Stimulated activated CD8-positive, alpha-beta memory T cell treated with anti-CD3 and anti-CD28 coated beads, Interleukin-12 subunit alpha, Interleukin-12 subunit beta, amount 100 ng/mL, for 4 hours (primary cell): ENCODE results near the gene IQCN.

Experiments used
- DNase-seq: peaks from one replicate; pipeline ENCODE4 v3.0.0-alpha.2; 2020; ENCODE audit warnings: low read depth

The IQCN gene

DNA sequence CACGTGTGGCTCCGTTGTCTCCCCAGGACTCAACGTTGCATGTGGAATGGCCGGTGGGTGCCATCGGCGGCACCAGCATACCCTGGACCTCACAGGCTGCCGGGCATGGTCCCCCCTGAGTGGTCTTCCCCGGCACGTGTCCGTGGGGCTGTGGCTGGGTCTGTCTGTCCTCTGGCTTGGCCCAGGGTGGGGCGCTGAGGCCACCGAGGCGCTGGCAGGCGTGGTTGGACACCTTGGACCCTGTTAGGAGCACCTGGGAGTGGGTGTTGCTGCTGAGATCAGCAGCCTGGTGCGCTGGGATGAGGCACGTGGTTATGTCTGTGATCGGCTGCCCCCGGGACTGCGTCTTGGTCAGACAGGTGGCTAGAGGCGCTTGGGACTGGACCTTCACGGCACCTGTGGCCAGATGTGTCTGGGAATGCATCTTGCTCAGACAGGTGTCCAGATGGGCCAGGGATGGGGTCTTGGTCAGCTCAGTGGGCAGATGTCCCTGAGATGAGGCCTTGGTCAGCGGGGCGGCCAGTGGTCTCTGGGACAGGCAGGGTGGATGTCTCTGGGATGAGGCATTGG, 9.2 kb downstream of the IQCN start:
- no peak for DNase-seq

DNA sequence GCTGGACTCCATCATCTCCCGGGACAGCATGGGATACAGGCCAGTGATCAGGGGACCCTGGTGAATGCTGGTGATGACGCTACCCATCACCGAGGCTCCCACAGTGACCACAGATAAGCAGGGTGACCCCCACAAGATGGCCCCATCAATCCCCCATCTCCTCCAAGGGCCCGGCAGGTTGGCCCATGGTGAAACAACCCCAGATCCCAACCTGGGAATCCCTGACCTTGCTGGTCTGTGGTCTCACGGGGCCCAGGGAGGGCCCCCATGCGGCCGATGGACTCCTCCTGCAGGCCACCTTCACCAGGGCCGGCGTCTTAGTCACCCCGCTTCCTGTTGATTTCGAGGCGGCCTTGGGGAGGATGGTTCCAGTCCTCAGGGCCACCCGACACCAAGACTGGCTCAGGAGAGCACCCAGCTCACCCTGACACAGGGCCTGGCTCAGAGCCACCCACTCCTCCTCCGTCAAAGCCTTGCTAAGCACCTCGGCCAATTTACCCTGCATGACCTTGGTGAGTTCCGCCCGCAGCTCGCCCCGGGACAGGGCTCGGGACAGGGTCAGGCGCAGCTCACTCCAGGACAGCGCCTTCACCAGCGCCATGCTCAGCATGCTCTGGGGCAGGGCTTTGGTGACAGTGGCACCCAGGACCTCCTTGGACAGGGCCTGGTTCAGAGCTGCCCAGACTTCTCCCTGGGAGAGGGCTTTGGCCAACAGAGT, 10.0 kb downstream of the IQCN start:
- no peak for DNase-seq

DNA sequence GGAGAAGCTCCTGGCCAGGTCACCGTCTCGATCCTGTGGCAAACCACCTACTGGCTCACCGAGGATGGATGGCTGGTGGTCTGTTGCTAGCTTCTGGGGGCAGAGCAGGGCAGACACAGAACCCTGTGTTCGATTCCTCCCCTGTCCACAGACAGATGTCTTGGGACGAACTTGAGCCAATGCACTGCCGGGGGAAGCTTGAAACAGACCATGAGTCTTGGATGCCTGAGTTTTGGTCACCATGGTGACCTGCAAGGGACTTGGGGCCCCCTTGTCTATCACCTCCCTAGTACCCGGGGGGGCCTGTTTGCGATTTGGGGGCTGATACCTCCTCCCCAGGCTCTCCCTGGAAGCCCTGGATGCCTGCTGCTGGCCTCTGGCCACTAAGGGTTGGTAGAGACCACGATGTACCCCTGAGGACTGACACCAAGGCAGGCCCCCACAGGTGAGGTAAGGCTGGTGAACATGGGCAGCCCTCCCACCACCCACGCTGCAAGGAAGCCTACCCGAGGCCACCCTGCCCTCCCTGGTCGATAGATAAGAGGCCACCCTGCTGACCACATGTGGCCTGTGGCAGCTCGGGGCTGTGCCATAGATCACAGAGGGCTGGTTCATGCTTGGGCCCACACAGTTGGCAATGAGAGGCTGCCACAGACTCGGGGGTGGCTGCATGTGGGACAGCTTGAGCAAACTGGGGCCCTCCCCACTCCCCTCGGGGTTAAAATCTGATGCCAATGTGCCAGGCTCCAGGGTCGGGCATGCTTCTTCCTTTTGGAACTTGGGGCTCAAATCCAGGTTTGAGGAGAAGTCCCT, 10.7 kb downstream of the IQCN start:
- DNase-seq, result no peak

DNA sequence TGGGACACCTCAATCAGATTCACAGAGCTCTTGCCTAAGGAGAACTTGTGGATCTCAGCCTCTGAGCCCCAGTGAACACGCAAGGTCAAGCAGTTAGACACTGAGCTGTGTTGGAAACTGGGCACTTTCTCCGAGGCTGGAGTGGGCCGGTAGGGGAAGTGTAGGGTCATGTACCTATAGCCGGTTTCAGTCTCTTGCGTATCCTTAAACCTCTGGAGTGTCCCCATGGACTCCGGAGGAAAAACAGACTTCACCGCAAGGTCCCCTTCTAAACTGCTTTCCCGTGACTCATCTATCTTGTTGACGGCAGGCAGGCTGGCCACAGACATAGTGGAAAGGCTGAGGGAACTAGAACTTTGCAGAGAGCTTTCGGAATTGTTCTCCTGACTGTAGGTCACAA, 11.3 kb downstream of the IQCN start:
- DNase-seq, result no peak

DNA sequence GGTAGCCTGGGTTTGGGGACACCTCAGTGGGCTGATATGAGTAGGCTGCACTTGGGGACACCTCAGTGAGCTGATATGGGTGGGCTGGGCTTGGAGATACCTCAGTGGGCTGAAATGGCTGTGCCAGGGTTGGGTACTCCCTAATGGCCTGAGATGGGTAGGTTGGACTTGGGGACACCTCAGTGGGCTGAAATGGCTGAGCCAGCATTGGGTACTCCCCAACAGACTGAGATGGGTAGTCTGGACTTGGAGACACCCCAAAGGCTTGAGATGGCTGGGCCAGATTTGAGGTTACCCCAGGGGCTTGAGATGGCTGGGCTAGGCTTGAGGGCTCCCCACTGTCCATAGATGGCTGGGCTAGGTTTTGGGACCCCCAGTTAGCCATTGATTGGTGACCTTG, 12.1 kb downstream of the IQCN start:
- no peak for DNase-seq

DNA sequence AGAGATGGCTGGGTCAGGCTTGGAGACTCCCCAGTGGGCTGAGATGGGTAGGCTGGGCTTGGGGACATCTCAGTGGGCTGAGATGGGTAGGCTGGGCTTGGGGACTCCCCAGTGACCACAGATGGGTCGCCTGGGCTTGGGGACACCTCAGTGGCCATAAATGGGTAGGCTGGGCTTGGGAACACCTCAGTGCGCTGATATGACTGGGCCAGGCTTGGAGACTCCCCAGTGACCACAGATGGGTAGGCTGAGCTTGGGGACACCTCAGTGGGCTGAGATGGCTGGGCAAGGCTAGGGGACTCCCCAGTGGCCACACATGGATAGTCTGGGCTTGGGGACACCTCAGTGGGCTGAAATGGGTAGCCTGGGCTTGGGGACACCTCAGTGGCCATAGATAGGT, 12.8 kb downstream of the IQCN start:
- no peak for DNase-seq

DNA sequence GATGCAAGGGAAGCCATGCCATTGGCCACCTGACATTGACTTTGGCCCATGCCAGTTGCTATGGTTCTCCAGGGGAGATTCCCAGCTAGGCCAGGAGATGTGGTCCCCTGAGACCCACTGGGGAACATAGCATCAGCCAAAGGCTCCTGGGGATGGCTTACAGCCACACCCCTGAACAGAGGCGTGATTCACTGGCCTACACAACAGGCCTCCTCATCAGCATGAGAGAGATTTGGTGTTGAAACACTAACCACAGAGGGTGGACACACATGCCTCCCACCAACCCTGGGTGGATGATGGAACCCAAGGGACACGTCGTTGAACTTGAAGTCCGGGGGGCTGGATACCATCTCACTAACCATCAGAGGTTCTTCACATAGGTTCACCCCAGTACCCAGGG, 14.4 kb downstream of the IQCN start:
- DNase-seq, result no peak

DNA sequence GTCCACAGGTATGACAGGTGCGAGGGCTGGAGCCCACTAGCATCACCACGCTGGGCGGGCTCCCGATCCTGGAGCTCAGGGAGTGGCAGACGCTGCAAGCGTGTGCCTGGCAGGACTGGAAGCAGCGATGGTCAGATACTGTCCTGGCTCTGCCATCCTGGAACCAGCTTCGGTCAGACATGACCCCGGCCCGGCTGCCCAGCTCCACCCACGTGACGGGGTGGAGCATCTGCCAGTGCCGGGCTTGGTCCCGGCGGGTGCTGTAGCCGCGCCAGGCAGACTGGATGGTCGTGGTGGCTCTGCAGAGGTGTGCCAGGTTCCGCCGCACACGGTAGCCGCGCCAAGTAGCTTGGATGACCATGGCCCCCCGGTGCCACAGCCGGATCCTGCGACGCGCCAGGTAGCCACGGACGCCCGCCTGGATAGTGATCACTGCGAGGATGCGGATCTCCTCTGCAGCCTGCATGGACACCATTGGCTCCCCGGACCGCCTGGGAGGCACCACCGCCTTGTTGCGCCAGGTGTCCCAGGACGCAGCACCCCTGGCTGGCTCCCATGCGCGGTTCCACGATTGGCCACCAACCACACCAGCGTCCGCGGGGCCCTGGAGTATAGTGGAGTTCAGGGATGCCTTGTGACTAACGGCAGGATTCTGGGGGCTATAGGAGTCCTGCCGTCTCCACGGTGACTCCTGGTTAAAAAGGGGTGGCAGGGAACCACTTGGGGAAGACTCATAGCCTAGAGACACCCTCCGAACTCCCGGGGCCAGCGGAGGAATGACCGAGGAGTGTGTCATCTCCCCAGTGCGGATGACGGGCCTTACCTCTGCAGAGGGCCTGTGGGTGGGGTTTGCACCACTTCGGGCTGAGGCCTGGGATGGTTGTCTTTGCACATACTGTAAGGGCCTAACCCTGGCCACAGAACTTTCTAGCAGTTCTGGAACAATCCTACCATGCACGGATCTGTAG, 16.5 kb downstream of the IQCN start:
- DNase-seq, result no peak

DNA sequence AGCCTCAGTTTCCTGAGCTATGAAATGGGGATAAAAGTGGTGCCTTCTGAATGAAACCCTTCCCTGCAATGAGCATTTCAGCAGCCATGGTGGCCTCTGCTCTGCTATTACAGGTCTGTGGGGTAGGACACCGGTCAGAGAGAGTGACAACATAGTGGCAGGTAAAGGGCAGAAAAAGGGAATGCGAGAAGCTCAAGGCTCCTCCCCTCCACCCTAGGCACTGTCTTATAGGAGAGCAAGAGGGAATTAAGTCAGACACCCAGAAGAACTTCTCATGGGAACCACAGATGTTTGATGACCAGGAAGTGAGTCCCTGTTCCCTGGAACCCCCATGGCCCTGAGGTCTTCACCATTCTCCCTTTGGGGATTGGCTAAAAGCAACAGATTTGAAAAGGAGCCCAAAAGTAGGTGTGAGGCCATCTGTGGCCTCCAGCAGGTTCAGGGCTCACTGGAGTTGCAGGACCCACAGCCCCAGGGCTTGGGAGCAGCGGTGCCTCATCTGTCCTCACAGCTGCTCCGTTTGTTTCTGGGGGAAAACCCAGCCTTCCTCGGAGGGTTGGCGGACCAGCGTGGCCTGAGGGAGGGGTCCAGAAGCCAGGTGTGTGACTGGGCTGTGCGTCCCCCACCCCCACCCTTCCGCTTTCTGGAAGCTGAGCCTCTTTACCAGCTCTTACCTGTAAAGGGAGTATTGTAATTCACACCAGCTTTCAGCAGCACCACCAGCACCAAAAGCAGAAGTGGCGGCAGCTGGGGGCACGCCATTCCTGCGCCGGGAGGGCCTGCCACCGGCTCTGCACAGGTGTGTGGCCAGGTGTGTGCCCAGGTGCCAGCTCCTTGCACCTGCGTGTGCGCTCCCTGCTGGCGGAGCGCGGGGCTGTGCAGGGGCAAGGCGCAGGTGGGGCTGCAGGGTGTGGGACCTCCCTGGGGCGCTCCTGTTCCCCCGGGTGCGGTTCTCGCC, 19.4 kb downstream of the IQCN start:
- no peak for DNase-seq

DNA sequence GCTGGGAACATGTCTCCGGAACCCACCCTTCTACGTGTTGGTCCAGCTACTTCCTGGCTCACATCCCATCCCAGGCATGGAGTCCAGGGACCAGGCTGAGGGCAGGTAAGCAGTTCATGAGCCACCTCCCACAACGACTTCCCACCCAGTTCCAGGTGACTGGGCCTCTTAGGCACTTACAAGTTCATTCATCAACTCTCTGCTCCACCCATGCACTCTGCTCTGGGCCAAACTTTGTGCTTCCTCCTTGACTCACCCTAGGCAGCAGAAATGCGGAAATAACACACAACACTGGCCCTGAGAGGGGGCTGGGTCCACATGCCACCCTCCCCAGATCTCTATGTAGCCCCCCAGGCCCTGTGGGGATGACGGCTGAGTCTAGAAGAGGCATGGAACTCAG, 20.5 kb downstream of the IQCN start:
- no peak for DNase-seq

DNA sequence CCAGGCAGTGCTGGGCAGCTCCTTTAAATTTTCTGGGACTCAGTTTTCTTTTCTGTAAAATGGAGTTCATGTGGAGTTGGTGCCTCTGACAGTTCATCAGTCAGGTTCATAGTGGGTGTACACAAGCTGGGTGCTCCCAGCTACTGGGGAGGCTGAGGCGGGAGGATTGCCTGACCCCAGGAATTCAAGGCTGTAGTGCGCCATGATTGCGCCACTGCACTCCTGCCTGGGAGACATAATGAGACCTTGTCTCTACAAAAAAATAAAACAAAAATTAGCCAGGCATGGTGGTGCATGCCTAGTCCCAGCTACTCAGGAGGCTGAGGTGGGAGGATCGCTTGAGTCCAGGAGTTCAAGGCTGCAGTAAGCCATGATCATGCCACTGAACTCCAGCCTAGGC, 21.1 kb downstream of the IQCN start:
- DNase-seq, result no peak

DNA sequence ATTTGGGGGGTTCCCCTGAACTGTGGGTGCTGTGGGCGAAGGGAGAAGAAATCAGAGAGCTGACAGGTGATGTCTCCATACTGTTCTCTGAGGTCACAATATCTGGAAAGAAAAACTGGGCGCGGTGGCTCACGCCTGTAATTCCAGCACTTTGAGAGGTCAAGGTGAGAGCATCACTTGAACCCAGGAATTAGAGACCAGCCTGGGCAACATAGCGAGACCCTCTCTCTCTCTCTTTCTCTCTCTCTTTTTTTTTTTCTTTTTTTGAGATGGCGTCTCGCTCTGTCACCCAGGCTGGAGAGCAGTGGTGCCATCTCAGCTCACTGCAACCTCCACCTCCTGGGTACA, 21.9 kb downstream of the IQCN start:
- no peak for DNase-seq

DNA sequence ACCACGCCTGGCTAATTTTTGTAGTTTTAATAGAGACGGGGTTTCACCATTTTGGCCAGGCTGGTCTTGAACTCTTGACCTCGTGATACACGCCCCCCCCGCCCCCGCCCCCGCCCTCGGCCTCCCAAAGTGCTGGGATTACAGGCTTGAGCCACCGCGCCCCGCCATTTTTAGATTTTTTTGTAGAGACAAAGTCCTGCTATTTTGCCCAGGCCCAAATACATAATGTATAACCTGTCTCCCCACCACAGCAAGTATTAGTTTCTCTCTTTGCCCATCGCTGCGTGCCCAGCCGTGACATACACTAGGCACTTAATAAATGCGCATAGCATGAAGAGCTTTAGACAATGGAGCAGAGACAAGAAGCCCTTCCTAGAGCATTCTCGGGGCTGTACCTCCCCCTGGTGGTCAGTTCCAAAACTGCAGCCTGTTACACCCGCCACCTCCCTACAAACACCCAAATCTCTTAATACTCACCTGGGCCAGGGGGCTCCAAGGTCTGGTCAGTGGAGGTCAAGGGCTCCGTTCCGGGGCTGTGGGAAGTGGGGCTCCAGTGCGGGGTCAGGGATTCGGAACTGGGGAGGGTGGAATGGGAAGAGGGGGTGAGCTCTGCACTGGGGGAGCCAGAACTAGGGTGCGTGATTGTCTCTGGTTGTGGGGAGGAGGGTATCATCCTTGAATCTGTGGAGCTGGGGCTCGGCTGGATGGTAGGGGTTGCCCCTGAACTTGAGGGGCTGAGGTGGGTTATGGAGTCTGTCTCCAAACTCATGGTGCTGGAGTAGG, 22.5 kb downstream of the IQCN start:
- peak; percentile 56 for DNase-seq

DNA sequence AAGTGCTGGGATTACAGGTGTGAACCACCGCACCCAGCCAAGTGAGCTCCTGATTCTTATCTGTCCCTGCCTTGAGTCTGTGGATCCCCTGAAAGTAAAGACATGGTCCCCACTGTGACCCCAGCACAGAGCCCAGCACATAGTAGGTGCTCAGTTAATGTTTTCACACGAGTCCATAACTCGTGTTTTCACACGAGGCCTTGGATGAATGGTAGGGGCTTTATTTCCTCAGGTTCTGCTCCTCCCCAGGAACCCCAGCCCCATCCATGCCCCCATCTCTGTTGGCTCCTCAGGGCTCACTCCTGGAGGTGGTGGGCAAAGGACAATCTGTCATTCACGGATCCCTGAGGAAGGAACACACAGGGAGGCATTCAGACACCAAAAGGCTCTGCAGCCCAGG, 24.4 kb downstream of the IQCN start:
- DNase-seq, result no peak

DNA sequence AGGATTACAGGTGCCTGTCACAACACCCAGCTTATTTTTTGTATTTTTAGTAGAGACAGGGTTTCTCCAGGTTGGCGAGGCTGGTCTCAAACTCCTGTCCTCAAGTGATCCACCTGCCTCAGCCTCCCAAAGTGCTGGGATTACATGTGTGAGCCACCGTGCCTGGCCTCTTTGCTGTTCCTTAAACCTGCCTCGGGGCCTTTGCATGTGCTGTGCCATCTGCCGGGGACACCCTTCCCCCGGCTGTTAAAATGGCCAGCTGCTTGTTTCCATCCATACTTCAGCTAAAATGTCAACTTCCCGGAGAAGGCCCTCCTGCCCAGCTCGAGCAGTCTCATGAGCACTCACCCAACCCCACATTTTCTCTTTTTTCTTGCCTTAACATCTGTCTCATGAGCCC, 29.0 kb downstream of the IQCN start:
- DNase-seq, result no peak

DNA sequence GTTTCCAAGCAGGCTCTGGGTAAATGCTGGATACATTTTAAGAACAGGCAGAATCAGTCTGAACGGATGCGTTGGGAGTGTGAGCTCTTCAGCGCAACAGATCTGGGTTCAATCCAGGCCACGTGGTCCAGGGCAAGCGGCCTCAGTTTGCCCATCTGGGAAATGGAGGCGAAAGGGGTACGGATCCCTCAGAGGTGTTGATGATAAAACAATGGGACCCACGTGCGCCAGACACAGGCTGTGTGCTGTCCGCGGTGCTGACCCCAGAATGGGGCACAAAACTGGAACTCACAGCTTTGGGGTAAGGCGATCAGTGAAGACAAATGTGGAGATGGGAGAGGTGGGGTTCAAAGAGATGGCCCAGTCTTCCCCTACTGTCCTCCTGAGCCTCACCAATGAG, 34.9 kb downstream of the IQCN start:
- no peak for DNase-seq

DNA sequence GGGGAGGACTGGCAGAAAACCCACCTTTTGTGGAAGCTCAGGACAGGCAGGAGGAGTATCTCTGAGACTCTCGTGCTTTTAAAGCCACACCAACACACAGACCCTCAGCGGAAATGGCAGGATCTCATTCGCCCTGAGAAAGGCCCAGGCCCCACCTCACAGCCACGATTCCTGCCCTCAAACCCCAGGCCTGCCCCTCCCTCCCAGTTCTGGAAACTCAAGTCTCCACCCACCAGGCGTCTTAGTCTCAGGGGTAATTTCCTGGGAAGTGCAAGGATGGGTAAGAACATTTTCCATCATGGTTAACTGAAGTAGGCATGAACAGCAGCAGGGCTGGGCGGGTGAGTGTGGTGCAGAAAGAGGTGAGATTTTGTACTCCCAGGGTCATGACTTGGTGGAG, 40.1 kb downstream of the IQCN start:
- no peak for DNase-seq

DNA sequence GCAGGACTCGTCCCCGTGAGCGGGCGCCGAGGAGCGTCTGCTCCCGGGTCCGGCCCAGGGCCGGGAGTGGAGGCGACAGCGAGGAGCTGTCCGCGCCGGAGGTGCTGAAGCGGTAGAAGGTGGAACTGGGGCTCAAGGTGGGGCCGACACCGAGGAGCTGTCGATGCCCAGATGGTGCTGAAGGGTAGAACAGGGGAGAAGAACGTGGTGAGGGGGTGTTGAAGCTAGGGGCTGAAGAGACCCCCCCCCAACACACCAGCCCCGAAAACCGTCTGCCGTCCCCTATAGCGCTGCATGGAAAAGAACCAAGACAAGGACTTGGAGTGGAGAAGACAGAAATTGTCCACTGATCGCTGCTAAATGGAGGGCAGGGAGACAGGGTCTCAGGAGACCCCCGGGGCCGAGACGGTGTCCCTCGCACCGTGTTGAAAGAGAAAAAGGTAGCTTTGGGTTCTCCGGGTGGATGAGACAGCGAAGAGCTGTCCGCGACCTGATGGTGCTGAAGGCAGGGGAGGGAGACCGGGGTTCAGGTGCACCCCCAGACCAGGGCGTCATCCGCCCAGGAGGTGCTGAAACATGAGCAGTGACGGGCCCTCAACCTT, 40.9 kb downstream of the IQCN start:
- DNase-seq, result no peak

DNA sequence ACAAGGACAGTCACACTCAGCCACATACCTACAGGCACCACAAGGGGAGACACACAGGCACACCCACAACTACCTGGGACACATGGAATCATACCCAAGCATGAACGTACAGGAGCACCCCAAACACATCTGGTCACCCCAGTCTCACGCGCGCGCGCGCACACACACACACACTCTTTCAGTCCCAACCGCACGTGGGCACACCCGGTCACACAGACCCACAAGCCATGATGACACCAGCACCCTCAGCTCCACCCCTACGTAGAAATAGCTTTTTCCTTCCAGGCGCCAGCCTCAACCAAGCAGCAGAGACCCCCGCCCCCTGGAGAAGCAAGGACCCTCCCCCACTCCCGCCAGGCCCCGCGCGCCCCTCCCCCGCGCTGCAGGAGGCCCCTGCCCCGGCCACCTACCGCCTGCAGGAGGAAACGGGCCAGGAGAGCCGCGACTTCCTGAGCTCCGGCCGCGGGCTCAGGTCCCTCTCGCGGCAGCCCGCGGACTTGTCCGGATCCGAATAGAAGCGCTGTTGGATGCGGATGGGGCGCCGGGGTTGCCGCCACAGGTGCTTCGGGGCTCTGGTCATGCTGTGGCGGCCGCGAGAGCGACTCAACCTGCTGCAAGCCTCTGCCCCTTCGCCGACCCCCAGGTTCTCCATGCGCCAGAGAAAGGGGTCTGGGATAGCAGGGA, 41.6 kb downstream of the IQCN start:
- no peak for DNase-seq
